Dendritic cell treated with granulocyte-macrophage colony-stimulating factor and Interleukin-4, amounts not matched to agents 40 ng/mL and 50 ng/mL, for 4 days (primary cell): ENCODE results near the gene TMEM255B.

Experiments
- H3K27ac Mint-ChIP-seq: one replicate; pipeline ENCODE4 v1.8.0; 2022; ENCODE audit warnings: mild to moderate bottlenecking, mixed read lengths
- H3K27me3 Mint-ChIP-seq: one replicate; pipeline ENCODE4 v1.8.0; 2022; ENCODE audit warnings: mild to moderate bottlenecking, mixed read lengths
- H3K36me3 Mint-ChIP-seq: one replicate; pipeline ENCODE4 v1.8.0; 2022; ENCODE audit warnings: low read depth, mixed read lengths
- H3K4me1 Mint-ChIP-seq: one replicate; pipeline ENCODE4 v1.8.0; 2022; ENCODE audit warnings: low read depth, mixed read lengths
- H3K4me3 Mint-ChIP-seq: one replicate; pipeline ENCODE4 v1.8.0; 2022; ENCODE audit warnings: mild to moderate bottlenecking, moderate library complexity, mixed read lengths
- H3K9me3 Mint-ChIP-seq: one replicate; pipeline ENCODE4 v1.8.0; 2022; ENCODE audit warnings: mixed read lengths
- intact Hi-C: fragments of 100-400 bp; cut with micrococcal nuclease; formaldehyde crosslinking; loops from one replicate; pipeline ENCODE4 v1.15.0; 2022

The TMEM255B gene

DNA sequence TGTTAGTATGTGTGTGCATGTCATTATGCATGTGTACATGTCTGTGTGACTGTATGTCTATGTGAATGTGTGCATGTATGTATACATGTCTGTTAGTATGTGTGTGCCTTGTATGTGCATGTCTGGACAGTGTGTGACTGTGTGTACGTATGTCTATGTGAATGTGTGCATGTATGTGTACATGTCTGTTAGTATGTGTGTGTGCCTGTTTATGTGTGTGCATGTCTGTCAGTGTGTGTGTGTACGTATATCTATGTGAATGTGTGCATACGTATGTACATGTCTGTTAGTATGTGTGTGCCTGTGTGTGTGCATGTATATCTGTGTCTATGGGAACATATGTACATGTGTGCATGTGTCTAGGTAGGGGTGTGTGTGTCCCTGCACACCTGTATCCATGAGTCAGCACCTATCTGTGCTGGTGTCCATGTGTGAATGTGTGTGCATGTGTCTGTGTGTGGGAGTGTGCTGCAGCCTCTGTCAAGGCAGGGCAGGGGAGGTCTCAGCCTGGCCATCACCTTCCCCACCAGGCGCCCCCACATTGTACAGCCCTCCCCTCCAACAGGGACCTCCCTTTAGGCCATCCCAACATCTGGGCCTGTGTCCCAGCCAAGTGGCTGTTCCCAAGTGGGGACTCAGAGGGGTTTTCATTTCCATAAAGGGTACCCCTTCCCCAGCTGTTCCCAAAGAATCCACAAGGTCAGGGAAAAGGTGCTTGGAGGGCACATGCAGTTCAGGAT, 100.5 kb downstream of the TMEM255B start:
- Mint-ChIP-seq H3K9me3 (no peaks in the 10 kb centered on the region), H3K27ac (no peak overlapping the region), H3K36me3 (peaks cover 80% of the 10 kb centered on the region), H3K27me3 (peaks cover 3% of the 10 kb centered on the region), H3K4me1 (peaks cover 59% of the 10 kb centered on the region), H3K4me3 (no peak overlapping the region)
- intact Hi-C loops: loop anchor here (10.0 kb wide), 1 partner anchor 75 kb away; no protein-coding TSS in a partner anchor

DNA sequence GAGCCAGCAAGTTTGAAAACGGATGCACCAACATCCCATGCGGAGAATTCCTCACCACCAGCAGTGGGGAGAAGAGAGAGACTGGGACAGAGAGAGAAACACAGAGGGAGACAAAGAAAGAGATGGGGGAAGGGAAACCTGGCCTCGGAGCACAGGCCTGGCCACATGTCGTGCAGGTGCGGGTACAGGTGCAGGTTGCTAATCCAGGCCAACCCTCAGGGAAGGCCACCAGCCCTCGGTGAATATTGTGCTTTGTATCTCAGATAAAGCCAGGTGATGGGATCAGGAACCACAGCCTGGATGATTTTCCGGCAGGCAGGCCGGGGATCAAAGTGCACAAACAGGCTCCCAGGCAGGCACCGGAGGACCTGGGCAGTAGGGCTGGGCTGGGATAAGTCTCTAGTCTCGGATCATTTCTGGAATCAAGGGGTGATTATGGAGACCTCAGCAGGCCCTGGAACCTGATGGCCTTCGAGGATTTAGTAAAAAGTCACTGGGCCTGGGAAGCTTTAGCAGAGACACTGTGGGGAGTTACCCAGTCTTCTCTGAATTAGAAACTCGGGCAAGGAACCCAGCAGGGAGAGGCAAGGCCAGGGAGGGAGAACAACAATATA, 101.1 kb downstream of the TMEM255B start:
- Mint-ChIP-seq H3K4me1 (peaks cover 66% of the 10 kb centered on the region), H3K27me3 (peaks cover 10% of the 10 kb centered on the region), H3K4me3 (peak overlapping the region; percentile 53), H3K27ac (peak overlapping the region; percentile 93), H3K36me3 (peaks cover 80% of the 10 kb centered on the region), H3K9me3 (no peaks in the 10 kb centered on the region)
- intact Hi-C loops: loop anchor here (10.0 kb wide), 1 partner anchor 75 kb away; no protein-coding TSS in a partner anchor

DNA sequence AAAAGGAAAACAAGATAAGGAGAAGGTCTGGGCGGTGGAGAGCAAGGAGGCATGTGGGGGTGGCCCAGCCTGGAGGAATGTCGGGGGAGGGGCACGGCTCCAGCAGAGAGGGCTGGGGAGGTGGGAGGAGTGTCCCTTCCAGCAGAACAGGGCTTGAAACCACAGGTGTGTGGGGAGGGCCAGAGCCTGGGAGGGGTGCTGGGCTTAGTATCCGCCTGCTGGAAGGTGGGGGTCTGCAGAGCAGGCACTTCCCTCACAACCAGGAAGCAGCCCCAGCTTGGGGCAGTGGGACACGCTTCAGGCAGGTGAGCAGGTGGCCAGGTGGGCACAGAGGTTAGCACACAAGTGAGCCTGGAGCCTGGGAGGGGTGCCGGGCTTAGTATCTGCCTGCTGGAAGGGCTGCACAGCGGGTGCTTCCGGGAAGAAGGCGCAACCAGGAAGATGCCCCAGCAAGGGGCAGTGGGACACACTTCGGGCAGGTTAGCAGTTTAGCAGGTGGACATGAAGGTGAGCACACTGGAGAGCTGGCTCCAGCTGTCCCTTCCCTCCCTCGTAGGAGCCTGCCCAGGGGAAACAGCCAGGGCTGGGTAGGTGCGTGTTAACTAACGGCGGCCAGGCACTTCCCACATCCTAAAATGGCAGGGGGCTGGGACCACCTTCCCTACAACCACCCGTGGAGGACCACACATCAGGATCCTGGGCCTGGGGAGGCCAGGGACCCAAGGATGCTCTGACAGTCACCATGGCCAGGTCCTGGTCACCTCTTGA, 101.8 kb downstream of the TMEM255B start:
- Mint-ChIP-seq H3K27ac (peak overlapping the region; percentile 93), H3K4me1 (peaks cover 68% of the 10 kb centered on the region), H3K4me3 (peak overlapping the region; percentile 92), H3K36me3 (peaks cover 76% of the 10 kb centered on the region), H3K9me3 (no peaks in the 10 kb centered on the region), H3K27me3 (peaks cover 17% of the 10 kb centered on the region)
- intact Hi-C loops: loop anchor here (10.0 kb wide), 1 partner anchor 74 kb away; no protein-coding TSS in a partner anchor

DNA sequence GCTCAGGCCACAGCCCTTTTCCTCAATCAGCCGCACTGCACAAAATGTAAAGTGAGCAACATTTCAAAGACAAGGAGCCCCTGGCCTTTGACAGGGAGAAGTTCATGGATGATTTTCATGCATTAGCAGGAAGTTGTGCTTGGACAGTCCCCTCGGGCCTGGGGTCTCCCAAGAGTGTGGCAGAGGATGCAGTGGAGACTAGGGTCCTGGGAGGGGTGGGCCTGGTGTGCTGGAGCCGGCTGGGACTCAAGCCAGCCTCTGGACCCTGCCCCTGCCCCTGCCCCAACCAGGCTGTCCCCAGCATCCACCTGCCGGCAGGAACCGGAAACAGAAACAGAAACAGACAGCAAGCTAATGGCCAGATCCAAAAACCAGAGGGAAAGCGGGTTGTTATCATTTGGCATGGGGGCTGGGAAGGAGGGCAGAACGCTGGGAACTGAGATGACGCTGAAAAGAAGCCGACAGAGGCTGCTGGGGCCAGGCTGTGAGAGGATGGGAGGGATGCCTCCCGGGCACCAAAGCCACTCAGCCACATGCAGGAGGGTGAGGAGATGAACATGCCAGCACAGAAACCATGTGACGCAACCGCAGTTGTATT, 102.5 kb downstream of the TMEM255B start:
- Mint-ChIP-seq H3K4me3 (peak overlapping the region; percentile 92), H3K27me3 (peaks cover 19% of the 10 kb centered on the region)

DNA sequence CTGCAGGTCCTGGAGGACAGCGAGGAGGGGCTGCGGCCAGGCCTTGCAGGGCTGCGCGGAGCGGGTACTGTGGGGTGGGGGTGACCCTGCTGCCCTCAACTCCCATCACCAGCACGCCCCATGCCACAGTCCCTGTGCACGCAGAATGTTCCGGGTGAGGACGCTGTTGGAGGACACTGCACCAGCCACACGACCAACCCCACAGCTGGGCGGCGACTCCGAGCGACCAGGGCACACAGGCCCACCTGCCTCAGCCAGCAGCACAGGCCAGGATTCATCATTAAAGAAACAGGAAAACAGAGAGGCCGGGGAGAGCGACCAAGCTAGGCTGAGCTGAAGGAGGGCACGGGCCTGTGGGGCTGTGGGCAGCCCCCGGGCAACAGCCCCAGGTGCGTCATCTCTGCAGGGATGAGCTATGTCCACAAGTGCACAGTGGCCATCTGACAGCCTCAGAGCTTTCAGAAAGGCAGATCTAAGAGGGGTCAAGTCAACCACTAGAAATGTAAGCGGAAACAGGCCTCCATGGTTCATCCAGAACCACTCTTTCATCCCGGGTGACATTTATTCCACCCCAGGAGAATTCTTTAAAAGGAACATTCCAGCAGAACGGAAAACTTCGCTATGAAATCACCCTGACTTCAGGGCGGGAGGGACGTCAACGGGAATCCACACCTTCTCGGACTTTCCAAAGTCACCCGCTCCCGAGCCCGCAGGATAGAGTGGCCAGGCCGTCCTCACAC, 103.3 kb downstream of the TMEM255B start:
- peaks cover 21% of the 10 kb centered on the region for H3K27me3 Mint-ChIP-seq
- intact Hi-C loops: loop anchor here (10.0 kb wide), 1 partner anchor 72 kb away; no protein-coding TSS in a partner anchor
- H3K9me3 Mint-ChIP-seq: no peaks in the 10 kb centered on the region
- peak overlapping the region; percentile 93 for H3K27ac Mint-ChIP-seq
- peaks cover 66% of the 10 kb centered on the region for H3K4me1 Mint-ChIP-seq
- H3K4me3 Mint-ChIP-seq: peak overlapping the region; percentile 92
- H3K36me3 Mint-ChIP-seq: peaks cover 64% of the 10 kb centered on the region

More for the DNA sequence above, 102.5 kb downstream of the TMEM255B start:
- Mint-ChIP-seq H3K27ac (peak overlapping the region; percentile 93), H3K36me3 (peaks cover 69% of the 10 kb centered on the region), H3K4me1 (peaks cover 68% of the 10 kb centered on the region), H3K9me3 (no peaks in the 10 kb centered on the region)
- intact Hi-C loops: loop anchor here (10.0 kb wide), 1 partner anchor 73 kb away; no protein-coding TSS in a partner anchor

DNA sequence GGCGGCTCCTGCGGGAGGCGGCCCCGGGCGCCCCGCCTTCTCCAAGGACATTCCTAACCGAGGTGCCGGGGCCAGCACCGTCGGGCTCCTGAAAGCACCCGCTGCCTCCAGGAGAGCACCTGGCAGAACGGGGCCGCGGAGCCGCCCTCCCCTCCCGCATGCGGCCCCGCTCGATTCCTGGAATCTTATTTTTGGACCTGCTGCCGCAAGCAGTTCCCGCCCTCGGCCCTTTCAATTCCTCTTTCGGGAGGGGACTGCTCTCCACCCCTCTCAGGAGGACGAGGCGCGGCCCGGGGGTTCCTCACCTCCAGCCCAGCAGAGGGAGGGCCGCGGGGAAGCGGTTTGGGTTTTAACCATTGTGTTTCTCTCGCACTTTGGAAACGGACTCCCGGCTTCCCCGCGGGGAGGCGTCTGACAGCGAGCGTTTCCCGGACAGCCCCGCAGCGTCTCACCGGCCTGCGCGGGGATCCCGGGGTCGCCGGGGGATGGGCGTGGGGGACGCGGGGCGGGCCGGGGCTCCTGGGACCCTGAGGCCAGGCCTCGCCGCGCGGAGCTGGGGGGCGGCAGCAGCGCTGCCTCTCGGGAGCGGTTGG, 104.0 kb downstream of the TMEM255B start:
- Mint-ChIP-seq H3K4me1 (peaks cover 63% of the 10 kb centered on the region), H3K9me3 (no peaks in the 10 kb centered on the region), H3K27me3 (peaks cover 24% of the 10 kb centered on the region), H3K36me3 (peaks cover 57% of the 10 kb centered on the region), H3K27ac (peak overlapping the region; percentile 93), H3K4me3 (peak overlapping the region; percentile 92)
- intact Hi-C loops: loop anchor here (10.0 kb wide), 1 partner anchor 72 kb away; no protein-coding TSS in a partner anchor

DNA sequence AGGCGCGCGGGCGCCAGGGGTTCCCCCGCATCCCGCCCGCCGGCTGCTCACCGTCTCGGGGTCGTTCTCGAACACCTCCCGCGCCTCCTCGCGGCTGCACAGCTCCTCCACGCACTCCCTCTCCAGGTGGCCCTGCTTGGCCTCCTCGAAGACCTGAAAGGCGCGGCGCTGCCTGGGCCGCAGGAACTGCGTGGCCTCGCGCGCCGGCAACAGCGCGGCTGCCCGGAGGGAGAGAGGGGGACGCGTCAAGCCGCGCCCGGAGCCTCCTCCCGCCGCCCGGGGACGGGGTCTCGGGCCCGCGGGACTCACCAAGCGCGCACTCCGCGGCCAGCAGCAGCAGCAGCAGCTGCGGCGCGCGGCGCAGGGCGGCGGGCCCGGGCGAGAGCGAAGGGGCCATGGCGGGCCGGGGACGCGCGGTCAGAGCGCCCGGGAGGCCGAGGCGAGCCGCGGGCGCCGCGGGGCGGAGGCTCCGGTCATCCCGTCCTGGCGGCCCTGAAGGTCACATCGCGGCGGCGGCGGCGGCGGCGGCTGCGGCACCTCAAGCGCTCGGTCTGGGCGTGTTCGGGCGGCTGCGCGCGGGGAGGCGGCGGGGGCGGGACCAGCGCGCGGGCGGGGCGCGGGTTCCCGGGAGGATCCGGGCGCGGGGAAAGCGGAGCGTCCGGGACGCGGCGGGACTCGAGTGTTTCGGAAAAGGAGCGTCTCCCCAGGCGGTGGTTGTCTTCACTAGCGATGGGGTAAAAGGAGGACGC, 104.7 kb downstream of the TMEM255B start, which contains the start of gene GAS6:
TSS of gene GAS6 (minus strand) at position 553 of the 749 bp plus-strand sequence. CDS start at position 397, 156 bp downstream.
- intact Hi-C loops: loop anchor here (10.0 kb wide), 1 partner anchor 71 kb away; no protein-coding TSS in a partner anchor
- Mint-ChIP-seq H3K36me3 (peaks cover 50% of the 10 kb centered on the region), H3K4me3 (peak within 1 kb of the TSS; percentile 92), H3K27me3 (peaks cover 29% of the 10 kb centered on the region), H3K4me1 (peaks cover 57% of the 10 kb centered on the region), H3K27ac (peak within 1 kb of the TSS; percentile 93), H3K9me3 (no peaks in the 10 kb centered on the region)

DNA sequence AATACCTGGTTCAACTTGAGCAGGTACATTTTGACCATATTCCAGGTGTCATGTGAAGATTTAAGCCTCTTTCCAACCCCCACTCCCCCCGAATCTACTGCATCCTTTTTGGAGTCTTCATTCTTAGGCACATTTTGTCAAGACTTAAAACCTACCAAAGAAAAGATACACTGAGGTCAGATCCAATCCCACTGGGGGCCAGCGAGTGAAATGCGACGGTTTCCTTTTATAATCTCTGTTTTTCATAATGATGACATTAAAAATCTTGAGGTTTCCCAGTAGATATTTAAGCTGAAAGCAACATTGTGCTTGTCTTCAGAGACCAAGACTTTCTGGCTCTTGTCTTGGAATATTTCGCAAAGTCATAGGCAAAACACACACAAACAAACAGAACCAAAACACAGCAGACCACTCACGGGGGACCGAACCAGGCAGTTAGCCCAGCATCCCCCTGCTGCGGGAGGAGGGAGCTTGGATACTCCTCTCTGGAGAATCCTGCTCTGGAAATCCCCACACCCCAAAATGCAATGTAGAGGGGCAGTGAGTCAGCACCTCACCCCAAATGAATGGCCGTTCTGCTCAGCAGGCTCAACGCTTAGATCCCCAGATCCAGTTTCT, 105.4 kb downstream of the TMEM255B start:
- Mint-ChIP-seq H3K4me3 (peak overlapping the region; percentile 92), H3K4me1 (peaks cover 52% of the 10 kb centered on the region), H3K36me3 (peaks cover 43% of the 10 kb centered on the region), H3K27ac (peak overlapping the region; percentile 93), H3K27me3 (peaks cover 31% of the 10 kb centered on the region), H3K9me3 (no peaks in the 10 kb centered on the region)
- intact Hi-C loops: loop anchor here (10.0 kb wide), 1 partner anchor 70 kb away; no protein-coding TSS in a partner anchor

DNA sequence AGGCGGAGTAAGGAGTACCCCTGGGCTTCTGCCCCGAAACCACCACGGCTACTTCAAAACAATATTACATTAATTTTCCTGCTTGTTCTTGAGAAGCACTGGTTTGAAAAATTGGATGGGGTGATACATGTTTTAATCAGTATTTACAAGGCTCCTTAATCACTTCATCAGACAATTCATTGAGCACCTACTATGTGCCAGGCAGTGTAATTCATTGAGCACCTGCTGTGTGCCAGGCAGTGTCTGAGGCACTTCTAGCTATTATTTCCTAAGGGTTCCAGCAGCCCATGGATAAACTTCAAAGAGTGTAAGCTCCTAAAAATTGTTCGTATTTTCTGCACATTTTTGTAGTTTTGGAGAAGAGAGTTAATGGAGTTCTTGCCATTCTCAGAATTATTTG, 106.4 kb downstream of the TMEM255B start:
- peaks cover 31% of the 10 kb centered on the region for H3K27me3 Mint-ChIP-seq
- H3K9me3 Mint-ChIP-seq: no peaks in the 10 kb centered on the region
- no peak overlapping the region for H3K4me3 Mint-ChIP-seq
- no peak overlapping the region for H3K27ac Mint-ChIP-seq
- H3K4me1 Mint-ChIP-seq: peaks cover 48% of the 10 kb centered on the region
- H3K36me3 Mint-ChIP-seq: peaks cover 33% of the 10 kb centered on the region
- intact Hi-C loops: loop anchor here (10.0 kb wide), 1 partner anchor 69 kb away; no protein-coding TSS in a partner anchor
